Trophoblast cell (in vitro differentiated cells and primary cell): Measurements from ENCODE around the gene CAST.

ENCODE experiments used
- DNase-seq, 2 donors: peaks; one replicate each; pipeline ENCODE4 v3.0.0-alpha.2; 2016
- H2AFZ ChIP-seq: 2 replicates; pipeline ENCODE4 v1.6.1; 2013; ENCODE audit warnings: low read length, moderate library complexity, mild to moderate bottlenecking; ENCODE audit not compliant: insufficient read depth, poor library complexity
- H2AK5ac ChIP-seq: 2 replicates; pipeline ENCODE4 v1.6.1; 2013; ENCODE audit warnings: mild to moderate bottlenecking, low read length
- H2BK120ac ChIP-seq: 2 replicates; pipeline ENCODE4 v1.6.1; 2013; ENCODE audit warnings: low read length, mild to moderate bottlenecking, moderate library complexity; ENCODE audit not compliant: insufficient read depth, poor library complexity
- H2BK12ac ChIP-seq: 2 replicates; pipeline ENCODE4 v1.6.1; 2013; ENCODE audit warnings: mild to moderate bottlenecking, low read length, moderate library complexity
- H2BK5ac ChIP-seq: 2 replicates; pipeline ENCODE4 v1.6.1; 2013; ENCODE audit warnings: low read length, low read depth, moderate library complexity, mild to moderate bottlenecking; ENCODE audit not compliant: poor library complexity
- H3K14ac ChIP-seq: 2 replicates; pipeline ENCODE4 v1.6.1; 2013; ENCODE audit warnings: mild to moderate bottlenecking, low read length
- H3K18ac ChIP-seq: 2 replicates; pipeline ENCODE4 v1.6.1; 2013; ENCODE audit warnings: mild to moderate bottlenecking, low read length
- H3K23ac ChIP-seq: 2 replicates; pipeline ENCODE4 v1.6.1; 2013; ENCODE audit warnings: low read length
- H3K27ac ChIP-seq: 2 replicates; pipeline ENCODE4 v1.5.1; 2013; ENCODE audit warnings: low read depth, mild to moderate bottlenecking, inconsistent platforms, low read length, moderate library complexity
- H3K27me3 ChIP-seq: 2 replicates; pipeline ENCODE4 v1.6.1; 2013; ENCODE audit warnings: inconsistent platforms, mild to moderate bottlenecking, low read length, moderate library complexity; ENCODE audit not compliant: insufficient read depth
- H3K36me3 ChIP-seq, 2 experiments: 1 replicate in 1 of 2; 2 replicates in 1 of 2; pipeline ENCODE4 v1.6.1; 2013; ENCODE audit warnings: low read length in 2 of 2, mild to moderate bottlenecking in 2 of 2, moderate library complexity in 1 of 2; ENCODE audit not compliant: insufficient read depth in 2 of 2, control insufficient read depth in 1 of 2
- H3K4ac ChIP-seq: 2 replicates; pipeline ENCODE4 v1.6.1; 2013; ENCODE audit warnings: low read depth, mild to moderate bottlenecking, low read length, moderate library complexity
- H3K4me1 ChIP-seq, 2 experiments: 1 replicate in 1 of 2; 2 replicates in 1 of 2; pipeline ENCODE4 v1.6.1; 2013; ENCODE audit warnings: low read length in 2 of 2, mild to moderate bottlenecking in 2 of 2, moderate library complexity in 1 of 2; ENCODE audit not compliant: insufficient read depth in 2 of 2, control insufficient read depth in 1 of 2
- H3K4me2 ChIP-seq: 2 replicates; pipeline ENCODE4 v1.6.1; 2013; ENCODE audit warnings: inconsistent platforms, mild to moderate bottlenecking, low read length, moderate library complexity
- H3K4me3 ChIP-seq: 2 replicates; pipeline ENCODE4 v1.5.1; 2013; ENCODE audit warnings: mild to moderate bottlenecking, low read depth, low read length, inconsistent platforms
- H3K79me1 ChIP-seq: one replicate; pipeline ENCODE4 v1.6.1; 2013; ENCODE audit warnings: low read length
- H3K79me2 ChIP-seq: 2 replicates; pipeline ENCODE4 v1.6.1; 2013; ENCODE audit warnings: low read length, mild to moderate bottlenecking; ENCODE audit not compliant: control insufficient read depth, insufficient read depth, poor library complexity
- H3K9ac ChIP-seq: 2 replicates; pipeline ENCODE4 v1.6.1; 2013; ENCODE audit warnings: mild to moderate bottlenecking, low read length
- H3K9me3 ChIP-seq: 2 replicates; pipeline ENCODE4 v1.6.1; 2013; ENCODE audit warnings: low read depth, mild to moderate bottlenecking, control low read depth, inconsistent platforms, low read length; ENCODE audit not compliant: insufficient read depth
- H4K12ac ChIP-seq: 2 replicates; pipeline ENCODE4 v1.6.1; 2013; ENCODE audit warnings: low read depth, mild to moderate bottlenecking, low read length, moderate library complexity
- H4K8ac ChIP-seq: 2 replicates; pipeline ENCODE4 v1.6.1; 2013; ENCODE audit warnings: low read depth, mild to moderate bottlenecking, low read length, moderate library complexity
- H4K91ac ChIP-seq: one replicate; pipeline ENCODE4 v1.6.1; 2013; ENCODE audit warnings: low read depth, mild to moderate bottlenecking, low read length, moderate library complexity
- WGBS: extraction: QIAGEN DNeasy Blood & Tissue Kit; methylation state at CpG from one replicate; pipeline ENCODE4 v1.1.7; 2013; ENCODE audit warnings: missing lambda C conversion rate; ENCODE audit not compliant: insufficient read length, insufficient coverage; ENCODE audit errors: extremely low coverage; 5-methylcytosine and 5-hydroxymethylcytosine counted together

Gene CAST

GRCh38 chr5:96745844-96746531 is 83.8 kb downstream of the CAST start:
- Histone ChIP-seq H4K12ac (no peak overlapping the region), H3K79me1 (no peaks in the 10 kb centered on the region), H3K14ac (no peak overlapping the region), H2BK120ac (no peak overlapping the region), H4K8ac (no peak overlapping the region), H2BK12ac (no peak overlapping the region), H3K4me3 (no peak overlapping the region), H3K4ac (no peak overlapping the region), H3K4me2 (no peak overlapping the region), H3K27ac (no peak overlapping the region), H3K23ac (no peak overlapping the region), H3K4me1 (no peaks in the 10 kb centered on the region), H3K18ac (no peak overlapping the region), H3K36me3 (peaks cover 19 to 36% of the 10 kb centered on the region in 2 experiments), H2AFZ (no peak overlapping the region), H4K91ac (no peak overlapping the region), H3K79me2 (no peaks in the 10 kb centered on the region), H2BK5ac (no peak overlapping the region), H3K9me3 (no peaks in the 10 kb centered on the region), H2AK5ac (no peak overlapping the region), H3K27me3 (no peaks in the 10 kb centered on the region), H3K9ac (no peak overlapping the region)
- WGBS = no CpG with 5 or more reads among the region's 5 CpGs
- no peak for DNase-seq

GRCh38 chr5:96747720-96748119 is 85.5 kb downstream of the CAST start:
- H2AFZ ChIP-seq = no peak overlapping the region
- H2BK120ac ChIP-seq = no peak overlapping the region
- no peaks in the 10 kb centered on the region for H3K79me2 ChIP-seq
- H2AK5ac ChIP-seq = no peak overlapping the region
- H3K4me3 ChIP-seq = no peak overlapping the region
- H3K4me2 ChIP-seq = no peak overlapping the region
- no peaks in the 10 kb centered on the region for H3K4me1 ChIP-seq
- H3K4ac ChIP-seq = no peak overlapping the region
- no peak overlapping the region for H3K18ac ChIP-seq
- H3K27ac ChIP-seq = no peak overlapping the region
- H2BK12ac ChIP-seq = no peak overlapping the region
- H4K8ac ChIP-seq = no peak overlapping the region
- no CpG with 5 or more reads among the region's 3 CpGs for WGBS
- H3K27me3 ChIP-seq = no peaks in the 10 kb centered on the region
- no peaks in the 10 kb centered on the region for H3K79me1 ChIP-seq
- H3K14ac ChIP-seq = no peak overlapping the region
- H4K12ac ChIP-seq = no peak overlapping the region
- H2BK5ac ChIP-seq = no peak overlapping the region
- DNase-seq = no peak
- no peak overlapping the region for H4K91ac ChIP-seq
- peaks cover 18 to 34% of the 10 kb centered on the region in 2 experiments for H3K36me3 ChIP-seq
- no peaks in the 10 kb centered on the region for H3K9me3 ChIP-seq
- H3K9ac ChIP-seq = no peak overlapping the region
- no peak overlapping the region for H3K23ac ChIP-seq

GRCh38 chr5:96750110-96750822 is 88.1 kb downstream of the CAST start:
- peaks cover 20 to 37% of the 10 kb centered on the region in 2 experiments for H3K36me3 ChIP-seq
- H3K14ac ChIP-seq = no peak overlapping the region
- no peak overlapping the region for H4K12ac ChIP-seq
- H3K9me3 ChIP-seq = no peaks in the 10 kb centered on the region
- H3K23ac ChIP-seq = no peak overlapping the region
- no CpG with 5 or more reads among the region's 6 CpGs for WGBS
- no peak overlapping the region for H2AK5ac ChIP-seq
- no peak overlapping the region for H3K4me2 ChIP-seq
- H4K91ac ChIP-seq = no peak overlapping the region
- H3K4me1 ChIP-seq = no peaks in the 10 kb centered on the region
- H2BK5ac ChIP-seq = no peak overlapping the region
- no peak overlapping the region for H3K4ac ChIP-seq
- no peaks in the 10 kb centered on the region for H3K79me2 ChIP-seq
- no peak overlapping the region for H3K9ac ChIP-seq
- H2BK120ac ChIP-seq = no peak overlapping the region
- peak in 1 of 2 donors; percentile 69 for DNase-seq
- no peaks in the 10 kb centered on the region for H3K79me1 ChIP-seq
- no peaks in the 10 kb centered on the region for H3K27me3 ChIP-seq
- H2BK12ac ChIP-seq = no peak overlapping the region
- no peak overlapping the region for H3K27ac ChIP-seq
- H2AFZ ChIP-seq = no peak overlapping the region
- H3K4me3 ChIP-seq = no peak overlapping the region
- no peak overlapping the region for H4K8ac ChIP-seq
- H3K18ac ChIP-seq = no peak overlapping the region

- no peak overlapping the region for H4K91ac ChIP-seq
- H3K9me3 ChIP-seq = no peaks in the 10 kb centered on the region
- H3K18ac ChIP-seq = no peak overlapping the region
- no peak overlapping the region for H2BK5ac ChIP-seq
- no peak overlapping the region for H3K4ac ChIP-seq
- H3K23ac ChIP-seq = no peak overlapping the region
- no peaks in the 10 kb centered on the region for H3K4me1 ChIP-seq
- no peaks in the 10 kb centered on the region for H3K79me1 ChIP-seq
- no peaks in the 10 kb centered on the region for H3K27me3 ChIP-seq
- H3K4me3 ChIP-seq = no peak overlapping the region
- H3K14ac ChIP-seq = no peak overlapping the region
- no peak overlapping the region for H2AK5ac ChIP-seq
- H2BK12ac ChIP-seq = no peak overlapping the region
- H3K36me3 ChIP-seq = peaks cover 19 to 45% of the 10 kb centered on the region in 2 experiments
- H3K4me2 ChIP-seq = no peak overlapping the region
- no CpG with 5 or more reads among the region's 6 CpGs for WGBS
- H4K8ac ChIP-seq = no peak overlapping the region
- no peak overlapping the region for H2BK120ac ChIP-seq
- no peak overlapping the region for H2AFZ ChIP-seq
- DNase-seq = peak in 1 of 2 donors; percentile 9
- H3K79me2 ChIP-seq = no peaks in the 10 kb centered on the region
- no peak overlapping the region for H3K9ac ChIP-seq
- no peak overlapping the region for H4K12ac ChIP-seq
- H3K27ac ChIP-seq = no peak overlapping the region
Measured at GRCh38 chr5:96751203-96752169, 89.3 kb downstream of the CAST start.
